Aortic smooth muscle cell (primary cell): ENCODE data around the gene ANG. TPM values are rescaled to one million over a fixed set of nuclear protein-coding genes. Genes with fewer than 3 reads are reported as not detected.

Source experiments
- total RNA-seq: library from RNA; depleted of rRNA; stranded (reverse); fragments of >200 nt; gene quantifications from 2 replicates; pipeline ENCODE4 v1.2.3, GENCODE V29; 2014

The ANG gene
- total RNA-seq = 5.0 and 7.8 TPM in 2 replicates

DNA sequence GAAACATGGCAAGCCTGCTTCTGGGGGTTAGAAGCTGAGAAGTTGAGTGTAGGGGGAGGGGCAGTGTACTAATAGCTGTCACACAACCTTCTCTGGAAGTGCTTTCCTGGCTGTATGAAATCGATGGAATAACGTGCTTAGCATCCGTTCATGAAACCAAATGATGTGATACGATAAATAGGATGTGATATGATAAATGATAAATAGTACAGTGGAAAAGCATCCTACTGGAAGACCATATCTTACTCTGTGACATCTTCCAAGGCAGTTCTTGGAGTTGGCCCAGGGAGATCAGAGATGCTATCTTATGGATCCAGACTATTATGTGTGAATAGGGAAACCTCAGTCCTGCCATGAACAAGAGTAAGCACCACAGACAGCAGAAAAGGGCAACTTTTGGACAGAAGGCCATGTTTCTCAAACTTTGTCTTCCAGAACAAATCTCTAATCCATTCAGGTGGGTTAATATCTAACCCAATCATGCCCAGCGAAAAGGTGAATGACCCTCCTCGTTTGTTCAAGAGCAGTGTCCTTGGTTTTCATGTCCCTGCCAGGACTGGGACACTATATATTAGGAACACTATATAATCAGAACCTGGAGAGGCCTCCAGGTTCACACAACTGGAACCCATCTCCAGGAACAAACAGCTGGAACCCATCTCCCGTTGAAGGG is at the start of gene ANG:
ANG (plus strand) TSS at position 598 of the 673 bp plus-strand sequence. CDS start 4,801 bp downstream, outside the sequence.

GRCh38 chr14:20641591-20641990 is 47.0 kb upstream of the ANG start, which contains the start of gene OR6S1:
TSS of gene OR6S1 (minus strand) at chr14:20641691. CDS start at chr14:20641691, 0 bp downstream.

GRCh38 chr14:20683891-20684661 is 4.5 kb upstream of the ANG start, which contains the start of gene RNASE4:
TSS of gene RNASE4 (plus strand) at chr14:20684560. CDS start at chr14:20699372, 14,812 bp downstream.

Other genes with a start within 250 kb of the ANG start
- 23.9 and 49.0 TPM in 2 replicates for gene OSGEP, start 234.0 kb upstream of the ANG start, total RNA-seq
- 29.6 and 62.0 TPM in 2 replicates for gene APEX1, start 233.5 kb upstream of the ANG start, total RNA-seq
- 21.5 and 21.7 TPM in 2 replicates for gene PIP4P1, start 227.3 kb upstream of the ANG start, total RNA-seq
- 48.2 and 64.6 TPM in 2 replicates for gene PNP, start 219.4 kb upstream of the ANG start, total RNA-seq
- not detected in 2 replicates for gene RNASE10, start 183.2 kb upstream of the ANG start, total RNA-seq
- gene RNASE9, start 127.7 kb upstream of the ANG start, total RNA-seq = not detected in 2 replicates
- gene RNASE11, start 100.8 kb upstream of the ANG start, total RNA-seq = not detected in 2 replicates
- gene RNASE12, start 97.4 kb upstream of the ANG start, total RNA-seq = not detected in 2 replicates
- gene OR6S1, start 47.1 kb upstream of the ANG start, total RNA-seq = not detected in 2 replicates
- gene RNASE4, start 4.2 kb upstream of the ANG start, total RNA-seq = 36.6 and 44.2 TPM in 2 replicates
- not detected in 2 replicates for gene EDDM3A, start 57.1 kb downstream of the ANG start, total RNA-seq
- gene EDDM3B, start 79.6 kb downstream of the ANG start, total RNA-seq = not detected in 2 replicates
- gene RNASE6, start 92.5 kb downstream of the ANG start, total RNA-seq = not detected in 2 replicates
- 3.6 and 7.1 TPM in 2 replicates for gene RNASE1, start 114.1 kb downstream of the ANG start, total RNA-seq
- gene RNASE3, start 202.6 kb downstream of the ANG start, total RNA-seq = not detected in 2 replicates